WI38 (cell line): ENCODE data around the gene NUMB.
"Not testable (repeated sequence)": the region's sequence is repeated elsewhere in the genome, so short reads cannot be mapped to it uniquely, and the experiment has no call there.

ENCODE experiments used
- H3K4me3 ChIP-seq: 2 replicates; pipeline ENCODE4 v1.5.1; 2011; ENCODE audit warnings: low read depth, mild to moderate bottlenecking, control low read depth, low read length
- TF ChIP-seq, protein P1 (sequence below): IDR thresholded peaks from 2 replicates; pipeline ENCODE4 v1.5.1; 2012; ENCODE audit warnings: low read depth, mild to moderate bottlenecking, control low read depth, low read length

Gene NUMB

DNA sequence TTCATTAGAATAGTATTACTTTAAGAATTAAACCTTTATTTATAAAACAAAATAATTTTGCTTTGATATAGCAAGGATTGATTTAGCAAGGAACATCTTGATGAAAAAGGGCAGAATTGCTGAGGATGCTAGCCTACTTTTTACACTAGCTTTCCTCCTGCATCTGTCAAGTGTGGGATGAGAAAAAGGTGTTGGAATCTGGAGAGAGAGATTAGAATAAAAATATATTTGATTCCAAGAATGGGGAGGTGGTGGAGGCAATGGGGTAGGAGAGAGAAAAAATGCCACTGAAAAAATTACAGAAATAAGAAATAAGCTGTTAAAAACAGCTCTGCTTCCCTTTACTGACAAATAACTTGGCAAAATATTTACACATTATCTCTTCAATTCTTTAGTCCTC, 98.9 kb downstream of the NUMB start:
- no peak overlapping the region for H3K4me3 ChIP-seq
- TF ChIP-seq, protein P1, sequence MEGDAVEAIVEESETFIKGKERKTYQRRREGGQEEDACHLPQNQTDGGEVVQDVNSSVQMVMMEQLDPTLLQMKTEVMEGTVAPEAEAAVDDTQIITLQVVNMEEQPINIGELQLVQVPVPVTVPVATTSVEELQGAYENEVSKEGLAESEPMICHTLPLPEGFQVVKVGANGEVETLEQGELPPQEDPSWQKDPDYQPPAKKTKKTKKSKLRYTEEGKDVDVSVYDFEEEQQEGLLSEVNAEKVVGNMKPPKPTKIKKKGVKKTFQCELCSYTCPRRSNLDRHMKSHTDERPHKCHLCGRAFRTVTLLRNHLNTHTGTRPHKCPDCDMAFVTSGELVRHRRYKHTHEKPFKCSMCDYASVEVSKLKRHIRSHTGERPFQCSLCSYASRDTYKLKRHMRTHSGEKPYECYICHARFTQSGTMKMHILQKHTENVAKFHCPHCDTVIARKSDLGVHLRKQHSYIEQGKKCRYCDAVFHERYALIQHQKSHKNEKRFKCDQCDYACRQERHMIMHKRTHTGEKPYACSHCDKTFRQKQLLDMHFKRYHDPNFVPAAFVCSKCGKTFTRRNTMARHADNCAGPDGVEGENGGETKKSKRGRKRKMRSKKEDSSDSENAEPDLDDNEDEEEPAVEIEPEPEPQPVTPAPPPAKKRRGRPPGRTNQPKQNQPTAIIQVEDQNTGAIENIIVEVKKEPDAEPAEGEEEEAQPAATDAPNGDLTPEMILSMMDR, result no peak

DNA sequence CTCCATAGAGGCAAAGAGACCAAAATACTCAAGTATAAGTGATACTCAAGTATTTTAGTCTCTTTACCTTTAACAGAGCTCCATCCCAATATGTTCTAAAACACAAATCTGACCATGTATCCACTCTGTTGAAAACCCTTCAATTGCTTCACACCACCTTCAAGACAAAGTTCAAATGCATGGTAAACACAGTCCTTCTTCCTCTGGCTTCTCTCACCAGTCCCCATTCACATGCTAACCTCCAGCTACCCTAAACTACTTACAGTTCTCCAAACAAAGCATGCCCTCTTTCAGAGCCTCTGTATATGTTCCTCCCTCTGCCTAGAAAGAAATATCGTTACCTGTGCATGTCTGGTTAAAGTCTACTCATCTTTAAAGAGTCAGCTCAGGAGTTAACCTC, 100.2 kb downstream of the NUMB start:
- H3K4me3 ChIP-seq, result no peak overlapping the region
- TF ChIP-seq, protein P1, result no peak

DNA sequence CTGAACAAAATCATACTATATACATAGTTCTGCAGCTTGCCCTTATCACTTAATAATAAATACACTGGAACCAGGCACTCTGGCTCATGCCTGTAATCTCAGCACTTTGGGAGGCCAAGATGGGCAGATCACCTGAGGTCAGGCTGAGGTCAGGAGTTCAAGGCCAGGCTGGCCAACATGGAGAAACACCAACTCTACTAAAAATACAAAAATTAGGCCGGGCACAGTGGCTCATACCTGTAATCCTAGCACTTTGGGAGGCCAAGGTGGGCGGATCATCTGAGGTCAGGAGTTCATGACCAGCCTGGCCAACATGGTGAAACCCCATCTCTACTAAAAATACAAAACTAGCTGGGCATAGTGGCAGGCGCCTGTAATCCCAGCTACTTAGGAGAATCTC, 109.3 kb downstream of the NUMB start:
- H3K4me3 ChIP-seq, result not testable (repeated sequence)

DNA sequence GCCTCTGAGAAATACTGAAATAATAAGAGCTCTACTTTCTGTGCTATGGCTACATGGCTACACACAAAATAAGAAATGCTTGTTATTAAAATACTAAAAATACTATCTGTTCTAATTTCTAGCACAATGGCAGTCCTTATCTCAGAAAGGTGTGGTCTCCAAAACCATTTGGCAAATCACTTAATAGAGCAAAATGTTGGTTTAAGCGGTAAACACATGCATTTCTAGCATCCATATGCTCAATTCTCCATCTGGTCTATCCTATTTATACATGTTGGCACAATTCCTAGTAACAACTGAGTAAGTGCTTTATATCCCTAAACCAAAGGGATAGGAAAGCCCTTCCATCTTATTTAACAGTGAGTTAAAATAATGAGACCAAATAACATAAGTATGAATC, 114.0 kb downstream of the NUMB start:
- TF ChIP-seq, protein P1, result no peak
- no peak overlapping the region for H3K4me3 ChIP-seq

DNA sequence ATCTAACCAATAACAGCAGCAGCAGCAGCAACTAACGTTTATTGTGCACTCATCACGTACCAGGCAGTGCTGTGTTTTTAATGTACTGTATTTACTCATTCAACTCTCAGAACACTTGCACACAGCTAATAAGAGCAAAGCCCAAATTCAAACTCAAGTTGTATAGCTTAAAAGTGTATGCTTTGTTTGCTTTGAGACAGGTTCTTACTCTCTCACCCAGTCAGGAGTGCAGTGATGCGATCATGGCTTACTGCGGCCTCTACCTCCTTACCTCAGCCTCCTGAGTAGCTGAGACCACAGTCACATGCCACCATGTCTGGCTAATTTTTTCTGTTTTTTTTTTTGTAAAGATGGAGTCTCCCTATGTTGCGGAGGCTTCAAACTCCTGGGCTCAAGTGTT, 115.7 kb downstream of the NUMB start:
- TF ChIP-seq, protein P1, result no peak
- H3K4me3 ChIP-seq, result no peak overlapping the region

DNA sequence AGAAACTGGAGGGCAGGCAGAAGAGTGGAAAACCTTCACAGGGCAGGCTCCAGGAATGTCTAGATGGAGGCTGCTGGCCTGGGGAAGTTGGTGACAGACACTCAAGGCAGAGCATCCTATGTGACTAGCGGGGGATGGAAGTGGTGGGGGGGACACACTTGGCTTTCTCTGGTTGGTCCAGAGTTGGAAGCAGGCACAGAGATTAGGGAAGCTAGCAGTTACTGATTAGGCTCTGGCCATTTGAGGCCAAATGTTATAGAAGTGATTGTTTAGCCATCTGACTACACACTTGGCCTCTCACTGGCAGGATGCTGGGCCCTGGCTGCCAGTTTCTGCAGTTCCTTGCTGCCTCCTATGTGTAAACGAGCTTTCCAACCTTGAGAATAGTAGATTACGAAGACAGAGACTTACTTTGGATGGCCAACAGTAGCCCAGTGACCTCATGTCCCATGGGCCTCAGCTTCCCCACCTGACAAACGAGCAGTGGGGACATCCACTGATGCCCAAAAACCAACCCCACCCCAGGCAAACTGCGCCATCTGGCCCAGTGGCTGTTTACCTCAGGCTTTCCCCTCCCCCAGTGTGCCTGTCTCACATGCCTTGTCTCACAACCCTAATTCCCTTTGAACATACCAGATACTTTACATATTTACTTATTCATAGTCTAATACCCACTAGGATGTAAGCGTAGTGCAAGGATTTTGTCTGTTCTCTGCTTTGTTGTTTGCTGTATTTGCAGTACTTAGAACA, 118.3 kb downstream of the NUMB start:
- TF ChIP-seq, protein P1, result no peak
- no peak overlapping the region for H3K4me3 ChIP-seq

DNA sequence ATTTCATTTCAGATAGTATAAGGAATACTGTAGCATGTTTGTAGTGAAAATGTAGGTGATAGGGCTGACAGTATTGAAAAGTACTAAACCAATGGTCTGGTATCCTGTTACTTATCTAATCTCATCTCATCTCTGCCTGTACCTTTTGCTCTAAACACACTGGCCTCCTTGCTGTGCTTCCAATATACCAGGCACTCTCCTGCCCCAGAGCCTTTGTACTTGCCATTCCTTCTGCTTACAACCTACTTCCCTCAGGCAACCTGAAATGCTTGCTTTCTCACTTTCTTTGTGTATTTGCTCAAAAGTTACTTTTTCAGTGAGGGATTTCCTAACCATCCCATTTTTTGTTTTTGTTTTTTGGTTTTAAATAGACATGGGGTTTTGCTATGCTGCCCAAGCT, 119.1 kb downstream of the NUMB start:
- H3K4me3 ChIP-seq, result no peak overlapping the region
- TF ChIP-seq, protein P1, result no peak

DNA sequence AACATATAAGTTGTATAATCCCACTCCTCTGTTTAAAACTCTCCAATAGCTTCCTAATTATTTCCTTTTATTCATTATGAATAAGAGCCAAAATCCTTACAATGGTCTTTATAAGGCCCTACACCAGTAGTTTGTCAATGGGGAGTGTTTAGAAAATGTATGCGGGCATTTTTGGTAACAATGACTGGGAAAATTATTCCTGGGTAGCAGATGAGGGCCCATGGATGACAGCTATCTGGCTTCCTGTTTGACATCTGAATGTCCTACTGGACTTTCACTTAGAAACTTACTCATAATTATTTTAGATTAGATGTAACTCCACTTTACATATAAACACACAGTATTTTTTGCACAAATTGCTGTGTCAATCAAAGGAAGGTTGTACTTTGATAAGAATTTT, 119.8 kb downstream of the NUMB start:
- TF ChIP-seq, protein P1, result no peak
- H3K4me3 ChIP-seq, result no peak overlapping the region
